GM13977 (cell line): ENCODE data around the gene NEURL2.
A peak's percentile ranks its signal among the peaks of the same experiment; 100 is the strongest.

Experiments used
- DNase-seq: peaks from one replicate; pipeline ENCODE4 v3.0.0; 2012; ENCODE audit warnings: low spot score
- CTCF ChIP-seq: IDR thresholded peaks from 2 replicates; pipeline ENCODE4 v1.5.1; 2012; ENCODE audit warnings: mild to moderate bottlenecking, control low read depth; ENCODE audit not compliant: insufficient read depth; ENCODE audit errors: extremely low read depth, missing control alignments
- in situ Hi-C: fragments of 300-500 bp; cut with MboI; formaldehyde crosslinking; loops from one replicate; pipeline ENCODE4 v1.12.0; 2022; ENCODE audit warnings: low sequenced_read_pairs, low pct_unique_long_range_greater_than_20kb, mixed read lengths, inconsistent platforms; ENCODE audit not compliant: unreplicated experiment

NEURL2 gene

GRCh38 chr20:45910670-45911485 lies 19.9 kb upstream of the NEURL2 start:
- DNase-seq, result peak; percentile 99
- TF ChIP-seq CTCF, result no peak
- in situ Hi-C loops, result no loop called here

GRCh38 chr20:45909817-45910669 lies 19.0 kb upstream of the NEURL2 start:
- TF ChIP-seq CTCF, result no peak
- in situ Hi-C loops, result no loop called here
- DNase-seq, result no peak

- in situ Hi-C loops, result no loop called here
- no peak for TF ChIP-seq CTCF
- no peak for DNase-seq
These were observed 18.4 kb upstream of the NEURL2 start for GRCh38 chr20:45909336-45909808.

- in situ Hi-C loops, result no loop called here
- no peak for TF ChIP-seq CTCF
- no peak for DNase-seq
These were observed 17.1 kb upstream of the NEURL2 start for GRCh38 chr20:45908084-45908483.

- in situ Hi-C loops, result no loop called here
- no peak for DNase-seq
- TF ChIP-seq CTCF, result no peak
These were observed 16.4 kb upstream of the NEURL2 start for GRCh38 chr20:45907219-45907948.

GRCh38 chr20:45905505-45906079 lies 14.6 kb upstream of the NEURL2 start:
- no peak for TF ChIP-seq CTCF
- in situ Hi-C loops, result no loop called here
- no peak for DNase-seq
